Activated gamma-delta T cell treated with anti-CD3 and anti-CD28 coated beads, Interleukin-2, amount 50 U/mL, for 16 hours (primary cell): ENCODE data around the gene CUZD1.

Experiments used
- DNase-seq: peaks from one replicate; pipeline ENCODE4 v3.0.0-alpha.2; 2020; ENCODE audit warnings: low read depth

Gene CUZD1

GRCh38 chr10:122855745-122856144 is 10.1 kb upstream of the CUZD1 start:
- no peak for DNase-seq

DNA sequence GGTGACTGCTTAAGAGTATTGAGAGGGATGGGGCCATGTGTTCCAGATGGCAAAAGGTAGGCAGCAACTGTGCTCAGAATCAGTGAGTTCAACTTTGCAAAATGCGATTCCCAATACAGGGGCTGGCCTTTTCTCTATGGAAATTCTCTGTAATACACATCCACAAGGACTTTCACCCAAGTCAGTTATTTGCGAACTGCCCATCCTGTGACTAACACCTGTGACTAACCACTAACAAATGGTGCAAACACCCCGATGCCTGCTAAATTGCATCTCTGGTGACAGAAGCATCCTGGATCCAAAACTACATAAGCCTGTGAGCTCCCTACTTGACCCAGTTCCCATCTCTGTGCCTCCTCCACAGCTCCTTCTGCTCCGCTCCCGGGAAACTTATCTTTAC is 9.0 kb upstream of the CUZD1 start:
- DNase-seq: no peak

- DNase-seq: no peak
Measured at GRCh38 chr10:122853665-122854313, 8.1 kb upstream of the CUZD1 start.

- DNase-seq: no peak
Measured at GRCh38 chr10:122852261-122852660, 6.6 kb upstream of the CUZD1 start.

- DNase-seq: no peak
Measured at GRCh38 chr10:122850705-122851640, 5.3 kb upstream of the CUZD1 start.

GRCh38 chr10:122849900-122850605 is 4.4 kb upstream of the CUZD1 start:
- no peak for DNase-seq

DNA sequence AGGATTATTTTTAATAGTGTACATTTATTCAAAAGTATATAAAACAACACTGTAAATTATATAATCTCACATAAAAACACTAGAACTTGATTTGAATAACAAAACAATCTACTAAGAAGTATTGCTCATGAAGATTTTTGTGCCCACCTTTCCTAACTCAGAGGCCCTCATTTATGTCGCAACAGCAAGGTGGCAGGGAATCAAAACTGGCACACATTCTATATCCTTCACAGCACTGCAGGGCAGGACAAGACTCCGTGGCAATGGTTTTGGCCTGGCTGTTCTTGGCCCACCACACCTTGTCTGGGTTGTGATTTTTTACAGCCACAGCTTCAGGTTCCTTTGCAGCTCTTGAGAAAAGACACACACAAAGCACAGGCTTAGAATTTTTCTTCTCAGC is 3.4 kb upstream of the CUZD1 start:
- no peak for DNase-seq

- DNase-seq: no peak
Measured at GRCh38 chr10:122847782-122848604, 2.3 kb upstream of the CUZD1 start.

DNA sequence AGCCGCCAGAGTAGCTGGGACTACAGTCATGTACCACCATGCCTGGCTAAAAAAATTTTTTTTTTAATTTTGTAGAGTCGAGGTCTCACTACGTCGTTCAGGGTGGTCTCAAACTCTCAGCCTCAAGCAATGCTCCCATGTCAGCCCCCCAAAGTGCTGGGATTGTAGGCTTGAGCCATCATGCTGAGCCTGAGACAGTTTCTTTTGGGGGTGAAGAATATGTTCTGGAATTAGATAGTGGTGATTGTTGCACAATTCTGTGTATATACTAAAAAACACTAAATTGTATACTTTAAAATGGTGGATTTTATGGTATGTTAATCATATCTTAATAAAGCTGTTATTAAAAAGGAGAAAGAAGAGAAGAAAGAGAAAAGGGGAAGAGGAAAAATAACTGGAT is 1.5 kb downstream of the CUZD1 start:
- DNase-seq: no peak

- no peak for DNase-seq
Measured at GRCh38 chr10:122841569-122841968, 4.1 kb downstream of the CUZD1 start.

DNA sequence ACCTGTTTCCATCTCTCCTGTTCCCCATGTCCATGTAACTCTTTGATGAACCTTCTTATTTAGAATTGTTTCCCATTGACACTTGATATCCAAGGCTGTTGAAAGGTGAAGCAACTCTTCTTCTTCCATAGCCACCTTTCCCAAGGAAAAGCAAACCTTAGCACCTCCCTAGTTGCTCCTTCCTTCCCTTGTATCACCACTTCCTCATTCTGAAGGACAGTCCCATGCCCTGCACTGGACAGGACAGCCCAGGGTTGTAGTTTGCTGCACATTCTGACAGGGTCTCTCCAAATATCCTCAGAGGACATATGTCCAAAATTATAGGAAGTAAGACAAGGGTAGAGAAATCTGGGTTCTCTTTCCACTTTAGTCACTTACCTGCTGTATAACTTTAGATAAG is 6.2 kb downstream of the CUZD1 start:
- no peak for DNase-seq

- DNase-seq: no peak
Measured at GRCh38 chr10:122838880-122839279, 6.8 kb downstream of the CUZD1 start.

DNA sequence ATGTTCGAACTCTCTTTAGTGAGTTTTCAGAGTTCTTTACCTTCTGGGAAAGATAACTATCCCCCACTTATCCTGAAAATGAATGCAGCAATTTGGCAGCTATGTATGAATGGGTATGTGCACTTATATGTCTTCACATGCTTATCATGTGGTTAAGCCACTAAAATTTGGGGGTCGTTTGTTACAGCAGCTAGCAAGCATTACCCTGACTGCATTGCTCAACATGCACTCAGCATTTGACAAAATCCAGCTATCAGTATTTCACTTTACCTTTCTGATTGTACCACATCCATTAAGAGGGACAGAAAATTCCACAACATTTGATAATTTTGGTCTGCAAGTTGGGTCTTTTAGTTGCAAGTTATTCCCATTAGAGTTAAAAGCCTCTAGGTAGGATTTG is 9.7 kb downstream of the CUZD1 start:
- no peak for DNase-seq

DNA sequence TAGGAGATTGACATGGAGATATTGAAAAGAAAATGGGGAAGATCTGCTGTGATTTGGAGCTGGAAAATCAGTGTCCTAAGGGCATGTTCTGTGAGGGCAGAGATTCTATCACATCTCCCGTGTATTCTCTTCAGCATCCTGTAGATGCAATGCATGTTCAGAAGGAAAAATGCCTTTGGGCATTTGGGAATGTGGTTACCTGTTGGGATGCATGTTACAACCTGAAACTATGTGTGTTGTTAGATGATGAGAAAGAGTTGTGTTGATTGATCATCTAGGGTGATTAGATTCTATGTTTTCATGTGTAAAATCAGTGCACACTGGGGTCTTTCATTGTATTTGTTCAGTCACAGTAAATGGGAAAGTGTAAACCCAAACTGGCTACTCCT is 14.7 kb downstream of the CUZD1 start:
- DNase-seq: no peak

GRCh38 chr10:122830273-122830964 is 15.2 kb downstream of the CUZD1 start:
- no peak for DNase-seq

GRCh38 chr10:122829454-122829853 is 16.2 kb downstream of the CUZD1 start:
- no peak for DNase-seq

GRCh38 chr10:122828716-122829255 is 16.9 kb downstream of the CUZD1 start:
- DNase-seq: no peak

DNA sequence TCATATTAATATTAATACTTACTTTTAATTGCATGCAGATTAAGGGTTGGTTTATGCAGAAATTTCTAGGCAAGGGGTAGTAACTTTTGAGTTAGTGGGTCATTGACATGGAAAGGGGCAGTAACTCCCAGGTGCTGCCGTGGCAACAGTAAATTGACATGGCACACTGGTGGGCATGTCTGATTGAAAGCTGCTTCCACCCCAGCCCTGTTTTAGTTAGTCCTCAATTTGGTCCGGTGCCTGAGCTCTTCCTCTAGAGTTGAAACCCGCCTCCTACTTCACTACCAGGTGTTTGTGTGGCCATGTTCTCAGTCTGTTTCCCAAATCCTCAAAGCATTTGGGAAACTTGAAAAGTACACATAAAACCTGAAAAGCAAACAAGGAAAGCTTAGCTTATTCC is 18.4 kb downstream of the CUZD1 start:
- DNase-seq: no peak

DNA sequence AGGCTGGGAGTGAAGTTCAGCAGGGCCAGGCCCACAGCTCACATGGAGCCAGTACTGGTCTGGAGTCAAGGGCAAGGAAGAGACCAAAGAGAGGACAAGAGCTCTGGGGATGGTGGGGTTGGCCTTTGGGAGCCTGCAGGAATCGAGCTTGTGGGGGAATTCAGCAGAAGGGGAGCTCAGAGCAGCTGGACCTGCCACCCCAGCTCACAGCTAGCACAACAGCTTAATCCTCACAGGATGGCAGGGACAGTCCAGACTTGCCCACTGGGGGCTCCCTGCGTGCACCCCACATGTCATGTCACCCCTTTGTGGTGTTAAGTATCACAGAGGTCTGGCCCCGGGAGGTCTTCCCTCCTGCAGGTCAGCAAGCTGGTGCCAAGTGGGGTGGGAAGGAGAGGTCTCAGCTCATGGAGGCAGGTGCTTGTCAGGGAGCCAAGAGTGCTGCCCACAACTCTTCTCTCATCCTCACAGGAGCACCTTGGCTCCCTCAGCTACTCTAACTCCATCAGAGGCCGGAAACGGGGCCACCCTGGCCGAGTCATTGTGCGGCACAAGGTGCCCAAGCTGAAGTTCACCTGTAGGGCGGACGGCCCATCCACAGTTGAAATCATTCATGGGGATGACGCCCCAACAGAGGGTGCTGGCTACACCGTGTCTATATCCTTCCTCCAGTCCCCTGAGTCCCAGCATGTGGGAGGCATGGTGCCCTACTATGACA is 22.5 kb downstream of the CUZD1 start:
- DNase-seq: no peak

- no peak for DNase-seq
Measured at GRCh38 chr10:122821808-122822207, 23.8 kb downstream of the CUZD1 start.
